Ovary (tissue), 3 donors: ENCODE measurements around the gene CEP112.

ENCODE experiments used
- POLR2A ChIP-seq: fragments of 450-650 bp; IDR thresholded peaks from one replicate; pipeline ENCODE4 v1.6.1; 2017; ENCODE audit warnings: antibody characterized with exemption, mild to moderate bottlenecking, moderate library complexity
- TF ChIP-seq, protein P1 (sequence below), 3 donors: fragments of 450-650 bp in 2 of 3; fragments of 200-600 bp in 1 of 3; IDR thresholded peaks; one replicate each; pipeline versions ENCODE4 v1.5.1 to v1.8.0; 2016 to 2022; ENCODE audit warnings: antibody characterized with exemption in 3 of 3, mild to moderate bottlenecking in 1 of 3
- donor health status: DM: no; HTN: no; CAD: no.

DNA sequence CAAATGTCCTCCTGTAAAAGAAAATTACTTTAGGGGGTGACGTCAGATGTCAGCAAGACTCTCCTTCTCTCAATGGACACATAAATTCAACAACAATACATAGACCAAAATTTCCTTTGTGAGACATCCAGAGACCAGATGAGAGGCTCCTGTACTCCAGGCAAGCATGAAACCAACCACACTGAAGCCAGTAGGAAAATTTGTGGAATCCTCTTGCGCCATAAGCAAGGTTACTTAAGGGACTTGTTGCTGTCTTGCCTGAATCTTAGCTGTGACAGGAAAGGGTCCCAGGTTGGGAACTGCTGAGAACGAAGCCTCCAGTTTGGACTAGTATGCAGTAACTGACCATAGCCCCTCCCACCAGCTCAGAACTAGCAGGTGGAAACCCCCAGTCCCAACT lies 56.0 kb downstream of the CEP112 start:
- TF ChIP-seq, protein P1, sequence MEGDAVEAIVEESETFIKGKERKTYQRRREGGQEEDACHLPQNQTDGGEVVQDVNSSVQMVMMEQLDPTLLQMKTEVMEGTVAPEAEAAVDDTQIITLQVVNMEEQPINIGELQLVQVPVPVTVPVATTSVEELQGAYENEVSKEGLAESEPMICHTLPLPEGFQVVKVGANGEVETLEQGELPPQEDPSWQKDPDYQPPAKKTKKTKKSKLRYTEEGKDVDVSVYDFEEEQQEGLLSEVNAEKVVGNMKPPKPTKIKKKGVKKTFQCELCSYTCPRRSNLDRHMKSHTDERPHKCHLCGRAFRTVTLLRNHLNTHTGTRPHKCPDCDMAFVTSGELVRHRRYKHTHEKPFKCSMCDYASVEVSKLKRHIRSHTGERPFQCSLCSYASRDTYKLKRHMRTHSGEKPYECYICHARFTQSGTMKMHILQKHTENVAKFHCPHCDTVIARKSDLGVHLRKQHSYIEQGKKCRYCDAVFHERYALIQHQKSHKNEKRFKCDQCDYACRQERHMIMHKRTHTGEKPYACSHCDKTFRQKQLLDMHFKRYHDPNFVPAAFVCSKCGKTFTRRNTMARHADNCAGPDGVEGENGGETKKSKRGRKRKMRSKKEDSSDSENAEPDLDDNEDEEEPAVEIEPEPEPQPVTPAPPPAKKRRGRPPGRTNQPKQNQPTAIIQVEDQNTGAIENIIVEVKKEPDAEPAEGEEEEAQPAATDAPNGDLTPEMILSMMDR (IDR thresholded peaks at IDR 0.05) = no peak
- no peak for TF ChIP-seq POLR2A
